ENCODE data around the gene KIRREL3. TPM values are rescaled to one million over a fixed set of nuclear protein-coding genes. Genes with fewer than 3 reads are reported as not detected.

The KIRREL3 gene
- polyA plus RNA-seq, 2 of the 4 experiments (the other 2 are of a cell fraction), result 3.0 to 11.0 TPM

GRCh38 chr11:126424471-126425039 is 576.0 kb downstream of the KIRREL3 start:
- ChIA-PET CTCF (interaction anchor here (0.9 kb wide), 1 partner anchor 11 kb away, joined by 3 read pairs; no protein-coding TSS in a partner anchor), POLR2A (no interaction called here)
- ATAC-seq (no peak; a peak in 1 of 6 replicates), FAIRE-seq (no peak), DNase-seq (ENCODE audit: low read depth in 1 of 2, low spot score in 1 of 2) (no peak)
- no peak overlapping the region for H3K27ac ChIP-seq
- TF ChIP-seq PBX3 (IDR thresholded peaks at IDR 0.05) (no peak), HDAC2 (IDR thresholded peaks at IDR 0.05) (no peak), RARB (CRISPR knock-in tag; IDR thresholded peaks at IDR 0.05) (no peak), EP300 (IDR thresholded peaks at IDR 0.05) (no peak), POLR2A (IDR thresholded peaks at IDR 0.05; ENCODE audit: low read length) (no peak), HMGXB4 (CRISPR knock-in tag; IDR thresholded peaks at IDR 0.05; ENCODE audit: borderline replicate concordance) (no peak), HOXA7 (CRISPR knock-in tag; IDR thresholded peaks at IDR 0.05) (no peak), E2F6 (IDR thresholded peaks at IDR 0.05; ENCODE audit: borderline replicate concordance, low read depth) (no peak), POLR2AphosphoS2 (conservative IDR thresholded peaks at IDR 0.05; ENCODE audit: low read length) (no peak), ATOH8 (CRISPR knock-in tag; IDR thresholded peaks at IDR 0.05; ENCODE audit: low read depth) (no peak), FOSB (CRISPR knock-in tag; IDR thresholded peaks at IDR 0.05) (no peak), TP53 (CRISPR knock-in tag; IDR thresholded peaks at IDR 0.05) (no peak), HES2 (IDR thresholded peaks at IDR 0.05) (no peak), EHF (CRISPR knock-in tag; IDR thresholded peaks at IDR 0.05) (no peak), PHF8 (IDR thresholded peaks at IDR 0.05; ENCODE audit: borderline replicate concordance, low read depth) (no peak), CBX2 (IDR thresholded peaks at IDR 0.05; ENCODE audit: borderline replicate concordance, low read depth) (no peak), KDM1A (IDR thresholded peaks at IDR 0.05; ENCODE audit: low read depth) (no peak)
- H3K9me3 ChIP-seq, result no peaks in the 10 kb centered on the region
- no peak overlapping the region for H3K4me2 ChIP-seq
- WGBS (ENCODE audit: missing lambda C conversion rate), result 92% methylated on average over 22 of the region's 30 CpGs
- H3K4me1 ChIP-seq, result no peaks in the 10 kb centered on the region
- no peak overlapping the region for H3K4me3 ChIP-seq

GRCh38 chr11:126423743-126424142 is 576.8 kb downstream of the KIRREL3 start:
- TF ChIP-seq EP300 (IDR thresholded peaks at IDR 0.05) (no peak), HES2 (IDR thresholded peaks at IDR 0.05) (no peak), ELK1 (IDR thresholded peaks at IDR 0.05; ENCODE audit: low read depth, low read length) (no peak), MAZ (IDR thresholded peaks at IDR 0.05; ENCODE audit: borderline replicate concordance, low read depth, low read length) (no peak), JUNB (IDR thresholded peaks at IDR 0.05) (no peak), FOXS1 (CRISPR knock-in tag; IDR thresholded peaks at IDR 0.05) (no peak), HOXB13 (CRISPR knock-in tag; IDR thresholded peaks at IDR 0.05; ENCODE audit: low read depth) (no peak), ZC3H11A (IDR thresholded peaks at IDR 0.05) (no peak), MYC (IDR thresholded peaks at IDR 0.05; ENCODE audit: borderline replicate concordance, low read length) (no peak)
- Histone ChIP-seq H3K27ac (no peak overlapping the region), H3K4me2 (no peak overlapping the region), H3K4me3 (no peak overlapping the region), H3K4me1 (no peaks in the 10 kb centered on the region), H3K9me3 (no peaks in the 10 kb centered on the region)
- ChIA-PET CTCF (interaction anchor here (0.9 kb wide), 1 partner anchor 113 kb away, joined by 3 read pairs; no protein-coding TSS in a partner anchor), POLR2A (no interaction called here)
- FAIRE-seq (no peak), DNase-seq (ENCODE audit: low read depth in 1 of 2, low spot score in 1 of 2) (no peak), ATAC-seq (no peak)
- 85% methylated on average over 9 of the region's 11 CpGs for WGBS (ENCODE audit: missing lambda C conversion rate)

All from A549 (cell line).